HG03095 (cell line): ENCODE data around the gene SUGCT.

Experiments
- ATAC-seq: cut with Tn5 transposase; IDR thresholded peaks from one replicate; pipeline ENCODE4 v1.9.1; 2021; ENCODE audit warnings: moderate library complexity; ENCODE audit not compliant: unreplicated experiment

The SUGCT gene

DNA sequence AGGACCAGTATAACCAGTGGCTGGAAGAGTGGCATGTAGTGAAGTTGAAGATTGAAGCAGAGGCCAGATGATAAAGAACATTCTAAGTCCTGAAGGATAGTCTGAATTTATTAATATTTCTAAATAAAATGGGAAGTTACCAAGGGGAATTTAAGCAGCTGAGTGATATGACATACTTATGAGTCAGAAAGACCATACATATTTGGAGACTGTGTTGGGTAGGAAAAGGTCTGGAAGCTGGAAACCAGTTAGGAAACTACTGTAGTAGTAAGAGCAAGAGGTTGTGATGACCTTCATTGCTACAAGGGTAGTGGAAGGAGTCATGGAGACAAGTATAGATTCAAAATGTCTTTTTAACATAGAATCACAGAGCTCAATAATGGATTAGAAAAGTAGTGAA, 752.3 kb downstream of the SUGCT start:
- no peak for ATAC-seq

GRCh38 chr7:40888499-40888898, 753.7 kb downstream of the SUGCT start:
- ATAC-seq = no peak

DNA sequence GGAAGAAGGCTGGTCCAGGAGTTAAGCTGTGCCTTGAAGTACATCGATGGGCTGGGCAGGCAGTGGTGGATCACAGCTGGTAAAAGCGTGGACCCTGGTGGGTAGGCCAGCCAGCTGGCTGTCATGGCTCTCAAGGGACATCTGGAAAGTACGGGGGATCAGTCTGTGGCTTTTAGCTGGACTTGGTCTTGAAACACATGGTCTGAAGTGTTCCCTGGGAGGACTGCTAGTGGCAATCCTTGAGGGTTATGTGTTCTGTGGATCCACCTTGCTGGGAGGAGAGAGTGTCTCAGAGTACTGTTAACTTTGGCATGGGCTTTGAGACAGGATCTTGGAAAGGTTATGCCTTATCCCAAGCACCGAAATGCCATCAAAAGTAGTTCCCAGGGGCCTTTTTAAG, 754.3 kb downstream of the SUGCT start:
- ATAC-seq = no peak

GRCh38 chr7:40889539-40889938, 754.7 kb downstream of the SUGCT start:
- ATAC-seq = no peak

DNA sequence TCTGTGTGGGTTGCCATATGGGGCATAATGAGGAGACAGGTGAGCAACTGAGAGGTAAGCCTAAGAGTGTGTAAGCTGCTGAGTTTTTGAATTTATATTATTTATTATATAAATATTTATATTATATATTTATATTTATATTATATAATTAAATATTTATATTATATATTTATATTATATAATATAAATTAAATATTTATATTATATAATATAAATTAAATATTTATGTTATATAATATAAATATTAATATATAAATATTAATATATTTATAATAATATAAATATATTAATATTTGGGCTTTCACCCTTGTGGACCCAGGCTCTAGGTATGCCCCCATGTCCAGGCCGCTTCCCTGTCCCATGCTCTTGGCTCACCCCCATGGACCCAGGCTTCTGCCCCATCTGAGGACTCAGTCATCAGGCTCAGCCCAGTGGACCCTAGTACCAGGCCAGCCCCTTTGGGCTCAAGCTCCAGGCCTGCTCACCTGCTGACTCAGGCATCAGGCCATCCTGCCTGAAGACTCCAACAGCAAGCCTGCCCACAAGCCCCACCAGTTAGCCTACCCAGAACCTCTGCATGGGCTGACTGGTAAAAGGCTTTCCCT, 755.4 kb downstream of the SUGCT start:
- ATAC-seq = no peak

- ATAC-seq = no peak
Measured at GRCh38 chr7:40891232-40891631, 756.4 kb downstream of the SUGCT start.

GRCh38 chr7:40899151-40899550, 764.3 kb downstream of the SUGCT start:
- ATAC-seq = no peak

GRCh38 chr7:40899636-40900507, 765.1 kb downstream of the SUGCT start:
- ATAC-seq = no peak

DNA sequence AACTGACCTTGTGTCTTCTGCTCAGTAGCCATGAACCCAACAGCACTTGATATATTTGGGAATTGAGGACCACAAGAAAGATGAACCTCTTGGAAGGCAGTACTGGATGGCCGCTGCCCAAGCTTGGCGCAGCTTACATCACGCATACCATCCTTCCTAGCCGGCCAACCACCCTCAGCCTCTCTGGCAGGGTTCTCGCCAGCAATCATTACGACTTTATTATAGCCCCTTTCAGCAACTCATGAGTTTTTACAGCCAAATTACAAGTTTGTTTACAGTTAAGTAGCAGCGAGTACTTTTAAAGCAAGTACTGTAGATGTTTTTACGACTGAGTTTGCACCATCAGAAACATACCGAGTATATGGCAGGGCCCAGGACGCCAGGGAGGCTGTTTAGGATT, 769.1 kb downstream of the SUGCT start:
- ATAC-seq = no peak

DNA sequence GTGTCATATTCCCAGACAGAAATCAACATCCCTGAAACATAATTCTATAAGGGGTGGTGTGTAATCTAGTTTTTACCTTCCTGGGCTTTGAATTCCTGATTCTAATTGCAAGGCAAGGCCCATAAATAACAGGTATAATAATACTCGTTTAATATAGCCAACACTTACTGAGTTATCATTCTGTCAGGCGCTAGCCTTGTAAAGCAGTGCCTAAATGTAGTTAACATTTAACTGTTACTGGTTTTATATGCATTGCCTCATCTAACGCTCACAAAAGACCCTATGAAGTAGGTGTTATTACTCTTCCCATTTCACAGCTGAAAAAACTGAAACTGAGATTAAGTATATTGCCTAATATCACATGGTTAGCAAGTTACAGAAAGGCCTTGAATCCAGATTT, 772.5 kb downstream of the SUGCT start:
- no peak for ATAC-seq

GRCh38 chr7:40909346-40909980, 774.7 kb downstream of the SUGCT start:
- no peak for ATAC-seq
